ENCODE data around the gene MEGF9.
A peak's percentile ranks its signal among the peaks of the same experiment; 100 is the strongest.
"Not testable (repeated sequence)": the region's sequence is repeated elsewhere in the genome, so short reads cannot be mapped to it uniquely, and the experiment has no call there.

Gene MEGF9

DNA sequence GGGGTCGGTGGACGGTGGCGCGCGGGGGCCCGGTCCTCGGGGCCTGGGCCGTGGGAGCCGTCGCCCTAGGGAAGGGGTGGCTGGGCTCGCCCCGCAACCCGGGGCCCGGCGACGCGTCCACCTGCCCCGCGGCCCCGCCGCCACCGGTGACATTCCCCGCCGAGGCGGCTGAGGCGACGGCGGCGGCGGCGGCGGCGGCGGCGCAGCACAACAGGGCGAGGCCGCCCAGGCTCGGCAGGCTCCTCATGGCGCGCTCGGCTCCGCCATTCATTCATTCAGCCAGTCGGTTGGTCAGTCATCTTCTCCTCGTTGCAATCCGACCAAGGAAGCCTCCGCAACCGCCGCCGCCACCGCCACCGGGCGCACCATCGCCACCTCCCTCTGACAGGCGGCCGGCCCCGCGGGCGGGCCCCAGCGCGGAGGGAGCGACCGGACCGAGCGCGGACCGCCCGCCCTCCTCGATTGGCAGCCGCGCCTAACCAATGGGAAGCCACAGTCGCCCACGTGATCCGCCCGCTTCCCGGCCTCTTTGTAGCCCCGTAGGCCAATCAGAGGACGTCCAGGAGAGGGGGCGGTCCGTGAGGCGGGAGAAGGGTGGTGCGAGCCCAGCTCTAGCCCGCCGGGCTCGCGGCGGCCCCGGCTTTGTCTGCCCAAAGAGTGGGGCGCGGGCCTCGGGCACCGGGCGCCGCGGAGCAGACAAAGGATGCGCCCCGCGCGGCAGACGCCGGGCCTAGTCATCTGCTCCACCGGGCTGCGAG is at the start of gene MEGF9:
Gene MEGF9, minus strand, starts transcription at position 383 of the 758 bp plus-strand sequence. Its CDS starts 112 bp downstream, at position 271.
- DNase-seq (ENCODE audit: low read depth in 2 of 2) = peak; percentile 96

DNA sequence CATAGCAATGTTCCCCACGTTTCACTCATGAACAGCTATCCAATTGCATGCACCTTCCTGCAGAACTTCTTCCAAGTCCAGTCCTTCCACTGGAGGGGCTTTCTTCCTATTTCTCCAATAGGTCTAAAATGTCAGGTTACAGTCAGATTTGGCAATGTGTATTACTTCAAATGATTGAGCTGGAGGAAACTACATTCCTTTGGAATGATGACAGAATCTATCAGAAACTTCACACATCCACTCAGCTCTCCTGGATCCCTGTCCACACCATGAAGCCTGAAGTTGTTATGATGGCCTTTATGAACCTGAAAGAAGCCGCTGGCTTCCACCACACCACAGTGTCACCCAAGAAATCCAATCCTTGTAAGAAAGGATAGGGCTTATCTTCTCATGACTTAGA is 46.7 kb upstream of the MEGF9 start:
- no peak for DNase-seq (ENCODE audit: low read depth in 2 of 2)

DNA sequence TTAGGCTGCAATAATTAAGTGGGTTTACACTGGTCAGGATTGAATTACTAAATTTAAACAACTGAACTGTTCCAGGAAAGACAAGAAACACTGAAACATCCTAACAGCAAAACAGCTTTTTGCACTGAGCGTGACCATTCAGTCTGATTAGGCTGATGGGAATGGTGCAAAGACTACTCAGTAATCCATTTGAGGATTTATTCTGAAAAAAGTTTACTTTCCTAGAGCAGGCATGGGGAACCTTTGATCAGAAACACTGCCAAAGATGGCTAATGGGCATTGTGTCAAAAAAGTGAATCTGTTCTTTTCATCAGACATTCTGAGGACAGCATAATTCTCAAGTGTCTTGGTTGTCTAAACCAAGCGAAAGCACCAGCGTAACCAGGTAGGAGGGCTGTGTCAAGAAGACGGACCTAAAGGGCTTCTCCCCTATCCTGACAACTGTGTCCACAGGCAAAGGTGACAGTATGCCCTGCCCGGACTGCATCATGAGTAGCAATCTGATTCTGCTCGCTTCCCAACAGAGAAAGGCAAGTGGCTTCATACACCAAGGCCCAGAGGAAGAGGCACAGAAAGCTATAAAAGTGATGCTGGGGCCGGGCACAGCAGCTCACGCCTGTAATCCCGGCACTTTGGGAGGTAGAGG is 45.6 kb upstream of the MEGF9 start:
- DNase-seq (ENCODE audit: low read depth in 2 of 2) = no peak

DNA sequence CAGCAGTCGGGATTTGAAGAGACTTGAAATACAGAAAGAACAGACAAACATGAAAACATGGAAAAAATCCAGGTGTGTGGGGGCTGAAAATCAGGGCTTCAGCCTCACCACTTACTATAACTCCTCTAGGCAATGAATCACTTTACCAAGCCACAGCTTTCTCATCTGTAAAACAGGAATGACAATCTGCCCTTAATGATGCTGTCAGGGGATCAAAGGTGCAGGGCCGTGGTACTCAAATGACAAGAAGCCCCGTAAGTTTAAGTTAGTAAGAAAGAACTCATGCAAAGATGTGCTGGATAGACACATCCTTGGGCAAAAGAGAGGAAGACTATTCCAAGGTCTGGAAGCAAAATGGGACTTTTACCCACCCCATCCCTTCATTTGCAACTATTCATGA is 44.3 kb upstream of the MEGF9 start:
- DNase-seq (ENCODE audit: low read depth in 2 of 2) = no peak

DNA sequence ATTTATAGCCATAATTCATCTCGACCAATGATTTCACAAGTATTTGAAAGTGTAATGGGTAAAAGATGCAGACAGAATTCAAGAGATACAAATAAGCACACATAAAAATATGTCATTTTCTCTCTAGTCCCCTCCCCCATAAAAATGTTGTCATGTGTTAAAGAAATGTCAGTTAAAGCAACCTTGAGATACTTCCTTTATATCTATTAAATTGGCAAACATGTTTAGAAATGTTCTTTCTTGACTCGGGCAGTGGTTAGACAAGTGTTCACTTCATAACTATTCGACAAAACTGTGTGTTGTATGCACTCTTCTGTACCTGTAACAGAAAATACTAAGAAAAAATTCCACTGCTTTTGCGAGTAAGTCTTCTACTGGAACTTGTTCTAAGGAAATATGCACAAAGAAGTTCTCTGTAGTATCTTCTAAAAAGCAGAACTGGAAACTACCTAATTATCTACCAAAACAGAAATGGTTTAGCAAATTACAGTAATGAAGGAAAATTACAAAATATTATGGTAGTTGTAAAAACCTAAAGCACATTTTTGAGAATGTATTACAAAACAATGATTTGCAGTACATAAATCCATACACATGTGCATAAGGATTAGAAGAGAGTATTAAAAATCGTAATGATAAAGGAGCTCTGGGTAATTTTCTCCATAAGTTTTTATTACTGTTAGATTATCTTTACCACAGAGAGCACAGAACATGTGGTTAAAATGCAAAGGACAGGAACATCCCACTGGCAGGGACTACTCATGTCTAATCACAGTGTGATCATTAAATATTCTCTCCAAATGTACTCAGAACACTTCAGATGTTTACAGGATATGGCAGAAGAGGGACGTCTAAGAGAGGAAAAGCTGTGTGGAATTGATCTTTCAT is 43.0 kb upstream of the MEGF9 start:
- DNase-seq (ENCODE audit: low read depth in 2 of 2) = no peak

DNA sequence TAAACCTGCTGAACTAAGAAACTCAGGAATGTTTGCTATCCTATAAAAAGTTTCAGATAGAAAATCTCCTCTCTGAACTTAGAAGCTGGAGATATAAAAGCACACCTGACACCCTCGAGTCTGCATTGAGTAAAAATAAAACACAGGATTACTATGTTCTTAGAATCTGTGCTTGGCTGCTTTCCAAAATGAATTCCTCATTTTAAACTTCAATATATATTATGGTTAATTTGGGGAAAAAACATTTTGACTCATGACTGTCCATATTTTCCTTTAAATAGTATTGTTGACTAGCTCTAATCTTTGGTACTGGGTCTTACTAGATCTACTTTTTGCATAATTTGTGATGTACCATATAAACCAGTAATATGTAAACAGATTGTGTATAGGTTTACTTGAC is 42.3 kb upstream of the MEGF9 start:
- no peak for DNase-seq (ENCODE audit: low read depth in 2 of 2)

- DNase-seq (ENCODE audit: low read depth in 2 of 2) = peak; percentile 20 to 66
Observed at GRCh38 chr9:120755810-120756434, 41.7 kb upstream of the MEGF9 start.

- no peak for DNase-seq (ENCODE audit: low read depth in 2 of 2)
Observed at GRCh38 chr9:120755044-120755443, 40.8 kb upstream of the MEGF9 start.

- no peak for DNase-seq (ENCODE audit: low read depth in 2 of 2)
Observed at GRCh38 chr9:120750421-120750820, 36.2 kb upstream of the MEGF9 start.

GRCh38 chr9:120746366-120746765 is 32.1 kb upstream of the MEGF9 start:
- not testable (repeated sequence) for DNase-seq (ENCODE audit: low read depth in 2 of 2)

GRCh38 chr9:120745278-120745677 is 31.0 kb upstream of the MEGF9 start:
- DNase-seq (ENCODE audit: low read depth in 2 of 2) = no peak

- no peak for DNase-seq (ENCODE audit: low read depth in 2 of 2)
Observed at GRCh38 chr9:120742951-120743416, 28.7 kb upstream of the MEGF9 start.

DNA sequence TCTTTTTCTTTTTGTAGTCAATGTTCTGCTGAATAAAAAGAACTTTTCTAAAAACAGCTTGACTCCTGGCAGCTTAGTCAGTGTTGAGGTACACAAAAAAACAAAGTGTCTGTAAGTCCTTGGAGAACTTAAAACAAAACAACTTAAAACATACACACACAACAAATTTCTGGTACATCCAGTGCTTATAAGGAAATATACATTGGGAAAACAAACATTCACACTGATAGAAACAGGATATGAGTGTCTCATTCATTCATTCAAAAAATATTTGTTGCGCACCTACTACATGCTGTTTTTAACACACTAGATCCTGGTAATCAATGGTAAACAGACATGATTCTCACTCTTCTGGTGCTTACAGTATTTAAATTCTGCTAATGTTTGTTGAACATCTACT is 27.4 kb upstream of the MEGF9 start:
- no peak for DNase-seq (ENCODE audit: low read depth in 2 of 2)

GRCh38 chr9:120741191-120741590 is 26.9 kb upstream of the MEGF9 start:
- DNase-seq (ENCODE audit: low read depth in 2 of 2) = no peak

DNA sequence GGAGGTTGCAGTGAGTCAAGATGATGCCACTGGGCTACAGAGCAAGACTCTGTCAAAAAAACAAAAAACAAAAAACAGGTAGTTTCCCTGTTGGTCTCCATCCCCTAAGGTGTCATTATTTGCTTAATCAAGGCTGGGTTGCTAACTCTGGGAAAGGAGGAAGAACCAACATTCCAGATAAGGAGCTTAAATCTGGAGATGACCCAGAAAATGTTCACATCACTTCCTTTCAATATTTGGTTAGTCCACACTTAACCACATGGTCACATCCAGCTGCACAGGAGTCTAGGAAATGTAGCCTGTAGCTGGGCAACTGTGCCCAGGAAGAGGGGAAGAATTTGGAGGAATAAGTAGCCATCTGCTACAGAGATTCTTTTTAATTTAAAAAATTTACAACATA is 25.9 kb upstream of the MEGF9 start:
- DNase-seq (ENCODE audit: low read depth in 2 of 2) = no peak

DNA sequence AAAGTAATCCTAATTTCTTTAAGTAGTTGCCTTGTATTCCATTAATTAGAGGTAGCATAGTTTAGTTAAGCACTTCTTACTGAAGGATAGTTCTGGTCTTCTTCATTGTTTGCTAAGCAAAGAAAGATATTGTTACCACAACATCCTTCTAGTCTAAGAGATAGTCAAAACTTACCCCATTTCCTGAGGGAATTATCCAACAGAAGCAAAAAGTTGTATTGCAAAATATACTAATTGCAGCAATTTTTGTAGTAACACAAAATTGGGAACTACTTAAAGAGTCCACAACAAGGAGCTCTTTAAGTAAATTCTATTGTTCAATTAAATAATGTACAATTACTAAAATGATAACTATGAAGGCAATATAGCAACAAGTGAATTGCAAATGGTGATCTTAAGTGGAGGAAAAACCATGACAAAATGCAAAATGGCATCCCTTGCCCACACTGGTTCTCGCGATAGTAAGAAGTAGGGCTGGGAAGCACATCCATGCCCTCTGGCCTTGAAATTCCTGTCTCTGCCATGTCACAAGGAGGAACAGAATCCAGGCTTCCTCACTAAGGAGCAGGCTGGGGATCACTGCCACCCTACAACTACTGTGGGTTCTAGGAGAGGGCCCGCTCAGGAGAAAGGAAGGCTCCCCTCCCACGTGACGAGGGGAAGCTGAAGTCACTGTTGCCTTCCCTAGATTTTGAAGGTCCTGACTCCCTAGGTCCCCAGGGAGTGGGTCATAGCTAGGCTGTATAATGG is 23.3 kb upstream of the MEGF9 start:
- DNase-seq (ENCODE audit: low read depth in 2 of 2) = no peak

DNA sequence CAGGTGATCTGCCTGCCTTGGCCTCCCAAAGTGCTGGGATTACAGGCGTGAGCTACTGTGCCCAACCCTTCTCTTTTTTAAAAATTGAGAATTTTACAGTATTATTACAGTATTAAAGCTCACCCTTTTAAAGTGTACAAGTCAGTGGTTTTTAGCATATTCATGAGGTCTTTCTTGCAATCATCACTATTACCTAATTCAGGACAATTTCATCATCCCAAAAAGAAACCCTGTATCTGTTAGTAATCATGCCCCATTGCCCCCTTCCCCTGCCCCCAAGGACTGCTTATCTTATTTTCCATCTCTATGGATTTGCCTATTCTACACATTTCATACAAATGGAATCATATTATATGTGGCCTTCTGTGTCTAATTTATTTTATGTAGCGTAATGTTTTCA is 22.6 kb upstream of the MEGF9 start:
- DNase-seq (ENCODE audit: low read depth in 2 of 2) = no peak

- DNase-seq (ENCODE audit: low read depth in 2 of 2) = no peak
Observed at GRCh38 chr9:120735415-120736126, 21.3 kb upstream of the MEGF9 start.

DNA sequence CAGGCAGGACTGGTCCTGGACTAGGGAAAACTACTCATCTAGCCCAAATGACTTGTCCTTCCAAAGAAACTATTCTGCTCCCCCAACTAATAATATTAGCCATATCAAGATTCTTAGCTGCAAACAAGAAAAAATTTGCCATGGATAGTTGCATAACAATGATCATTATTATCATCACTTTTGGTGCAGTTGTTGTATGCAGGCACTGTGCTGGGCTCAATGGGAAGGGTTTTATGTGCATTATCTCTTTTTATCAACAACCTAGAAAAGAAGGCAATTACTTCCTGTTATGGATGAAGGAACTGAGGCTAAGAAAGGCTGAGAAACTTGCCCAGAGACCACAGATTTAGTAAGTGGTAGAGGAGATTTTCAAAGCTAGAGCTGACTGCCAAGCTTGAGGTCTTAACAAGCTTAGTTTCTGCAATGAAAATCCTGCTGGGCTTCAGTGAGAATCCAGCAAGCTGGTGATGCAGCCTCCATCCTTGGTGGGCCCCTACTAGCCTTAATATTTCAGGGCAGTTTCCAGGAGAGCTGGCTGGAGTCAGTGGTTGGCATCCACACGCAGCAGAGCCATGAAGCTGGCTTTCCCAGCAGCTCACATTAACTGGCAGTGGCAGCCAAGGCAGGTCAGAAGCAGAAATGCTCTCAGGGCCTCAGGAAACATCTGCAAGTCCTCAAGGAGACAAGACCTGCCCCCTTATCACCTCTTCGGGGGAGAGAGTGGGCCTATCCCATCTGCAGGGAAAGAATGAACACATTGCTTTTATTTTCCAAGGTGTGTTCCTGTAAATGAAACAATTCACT is 20.5 kb upstream of the MEGF9 start:
- DNase-seq (ENCODE audit: low read depth in 2 of 2) = no peak

DNA sequence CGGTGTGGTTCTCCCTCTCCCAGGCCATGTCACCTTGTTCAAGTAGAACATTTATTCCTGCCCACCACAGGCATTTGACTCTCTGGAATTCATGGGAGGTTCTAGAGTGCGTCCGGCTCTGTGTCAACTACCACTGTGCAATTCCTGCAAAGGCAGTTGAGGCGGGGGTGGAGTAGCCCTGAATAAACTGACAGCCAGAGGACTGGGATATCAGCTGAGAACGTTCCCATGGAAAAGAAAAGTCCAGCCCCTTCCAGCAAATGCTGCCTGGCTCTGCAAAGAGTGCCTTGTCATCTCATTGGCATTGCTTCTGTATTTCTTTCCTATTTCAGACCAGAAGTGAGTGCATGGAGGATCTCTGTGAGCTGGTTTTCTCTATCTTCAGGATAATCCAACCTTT is 18.9 kb upstream of the MEGF9 start:
- DNase-seq (ENCODE audit: low read depth in 2 of 2) = no peak

All from stimulated activated CD4-positive, alpha-beta T cell treated with anti-CD3 and anti-CD28 coated beads, Interleukin-15, amount 100 ng/mL, for 48 hours (primary cell).